Activated CD4-positive, alpha-beta memory T cell treated with anti-CD3 and anti-CD28 coated beads for 36 hours (primary cell): ENCODE results near the gene CORO1C. TPM values are rescaled to one million over a fixed set of nuclear protein-coding genes. Genes with fewer than 3 reads are reported as not detected.
"Not testable (repeated sequence)": the region's sequence is repeated elsewhere in the genome, so short reads cannot be mapped to it uniquely, and the experiment has no call there.

ENCODE experiments used
- CTCF ChIA-PET: fragments of 350-600 bp; sonication (Branson Sonifier 250); formaldehyde crosslinking; loops from one replicate; lab custom pipeline; 2021; ENCODE audit warnings: antibody characterized with exemption, inconsistent platforms; lab: Charles Lee
- POLR2A ChIA-PET: fragments of 350-600 bp; sonication (Branson Sonifier 250); formaldehyde crosslinking; loops from one replicate; lab custom pipeline; 2021; ENCODE audit warnings: antibody characterized with exemption; lab: Charles Lee
- DNase-seq: peaks from one replicate; pipeline ENCODE4 v3.0.0-alpha.2; 2020
- H3K27ac Mint-ChIP-seq: one replicate; pipeline ENCODE4 v1.8.0; 2021; ENCODE audit warnings: mixed read lengths
- H3K27me3 Mint-ChIP-seq: one replicate; pipeline ENCODE4 v1.8.0; 2021; ENCODE audit warnings: mixed read lengths
- H3K36me3 Mint-ChIP-seq: one replicate; pipeline ENCODE4 v1.8.0; 2021; ENCODE audit warnings: mixed read lengths
- H3K4me1 Mint-ChIP-seq: one replicate; pipeline ENCODE4 v1.8.0; 2021; ENCODE audit warnings: low read depth, mixed read lengths
- H3K4me3 Mint-ChIP-seq: one replicate; pipeline ENCODE4 v1.8.0; 2021; ENCODE audit warnings: mild to moderate bottlenecking, mixed read lengths
- H3K9me3 Mint-ChIP-seq: one replicate; pipeline ENCODE4 v1.8.0; 2021; ENCODE audit warnings: mixed read lengths
- intact Hi-C: fragments of 100-400 bp; cut with micrococcal nuclease; formaldehyde crosslinking; loops from one replicate; pipeline ENCODE4 v1.15.1; 2023
- total RNA-seq, 2 experiments: library from RNA; stranded (reverse); gene quantifications; one replicate each; pipeline ENCODE4 v1.2.3, GENCODE V29; 2021

Gene CORO1C
- total RNA-seq, 2 experiments from 2014 or later = 62.1 to 70.9 TPM

DNA sequence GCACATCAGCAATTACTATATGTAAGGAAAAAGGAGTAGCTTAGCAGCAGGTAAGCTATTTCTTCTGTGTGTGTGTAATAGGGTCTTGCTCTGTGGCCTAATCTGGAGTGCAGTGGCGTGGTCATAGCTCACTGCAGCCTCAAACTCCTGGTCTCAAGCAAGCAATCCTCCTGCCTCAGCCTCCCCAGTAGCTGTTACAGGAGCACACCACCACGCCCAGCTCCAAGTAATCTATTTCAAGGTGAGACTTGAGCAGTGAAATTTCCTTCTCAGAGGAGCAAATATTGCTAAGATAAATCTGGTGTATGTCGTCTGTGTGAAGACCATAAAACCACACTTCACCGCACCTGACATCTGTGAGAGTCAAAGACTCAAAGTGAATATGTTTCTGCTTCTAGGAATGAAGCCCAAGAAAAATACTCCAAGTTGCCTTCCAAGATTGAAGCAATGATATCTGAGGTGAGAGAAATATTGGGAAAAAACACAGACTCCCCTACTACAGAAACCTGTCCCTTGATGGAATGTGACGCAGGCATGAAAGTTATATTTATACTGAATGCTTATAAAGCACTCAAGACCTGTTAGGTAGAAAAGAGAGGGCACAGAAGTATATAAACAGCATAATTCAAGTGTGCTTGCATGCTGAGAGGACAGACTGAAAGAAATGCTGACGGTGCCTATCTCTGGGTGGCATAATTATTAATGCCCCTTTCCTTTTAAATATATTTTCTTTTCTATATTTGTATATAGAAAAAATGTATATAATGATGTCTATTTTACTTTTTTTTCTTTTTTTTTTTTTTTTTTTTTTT, 95.1 kb downstream of the CORO1C start:
- Mint-ChIP-seq H3K36me3 (peaks cover 13% of the 10 kb centered on the region), H3K9me3 (no peaks in the 10 kb centered on the region), H3K4me1 (peaks cover 46% of the 10 kb centered on the region), H3K4me3 (peak overlapping the region; percentile 39), H3K27ac (peak overlapping the region; percentile 97), H3K27me3 (no peaks in the 10 kb centered on the region)
- intact Hi-C loops = loop anchor here (1.0 to 10.0 kb wide), 4 partner anchors 53 to 1311 kb away; partner anchors contain the start of genes ALKBH2, UNG and USP30
- ChIA-PET POLR2A (interaction anchor here (0.9 to 4.9 kb wide), 11 partner anchors 9 to 221 kb away, joined by 3 to 66 read pairs (median 5); partner anchors contain the start of genes ISCU, SART3 and SSH1), CTCF (interaction anchor here (1.1 to 15.0 kb wide), 8 partner anchors 9 to 314 kb away, joined by 3 to 207 read pairs (median 6); no protein-coding TSS in a partner anchor)
- DNase-seq = no peak

DNA sequence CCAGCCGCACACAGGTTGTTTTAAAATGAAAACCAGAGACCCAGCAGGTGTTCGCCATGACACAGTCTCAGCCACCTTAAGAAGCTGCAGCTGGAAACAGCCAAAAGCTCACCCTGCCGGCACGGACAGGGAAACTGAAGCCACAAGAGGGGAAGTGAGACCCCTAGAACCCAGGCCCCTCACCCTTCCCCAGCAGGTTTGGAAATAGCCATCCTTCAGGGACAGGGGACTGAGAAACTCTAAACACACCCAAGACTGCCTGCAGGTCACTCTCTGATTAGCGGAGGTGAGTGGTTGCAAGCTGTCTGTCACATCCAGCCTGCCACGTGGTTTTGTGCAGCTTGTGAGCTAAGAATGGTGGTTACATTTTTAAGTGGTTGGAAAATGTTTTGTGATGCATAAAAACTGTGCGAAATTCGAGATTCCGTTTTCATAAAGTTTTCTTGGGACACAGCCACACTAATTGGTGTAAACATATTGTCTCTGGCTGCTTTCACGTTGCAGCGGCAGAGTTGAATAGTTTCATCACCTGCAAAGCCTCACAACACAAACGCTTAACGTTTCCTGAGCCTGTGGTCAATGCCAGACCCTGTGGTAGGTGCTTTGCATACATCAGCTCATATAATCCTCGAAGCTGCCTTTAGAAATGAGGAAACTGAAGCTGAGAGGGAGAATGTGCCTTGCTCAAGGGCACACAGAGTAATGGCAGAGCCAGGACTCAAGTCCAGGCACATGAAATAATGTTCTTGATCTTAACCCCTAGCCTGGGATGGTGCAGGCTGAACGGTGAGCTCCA, 95.9 kb downstream of the CORO1C start:
- ChIA-PET POLR2A (interaction anchor here (0.8 to 4.9 kb wide), 12 partner anchors 8 to 222 kb away, joined by 3 to 66 read pairs (median 6); partner anchors contain the start of genes ISCU, SART3 and SSH1), CTCF (interaction anchor here (1.0 to 15.0 kb wide), 11 partner anchors 9 to 315 kb away, joined by 3 to 207 read pairs (median 6); no protein-coding TSS in a partner anchor)
- DNase-seq = peak; percentile 73
- Mint-ChIP-seq H3K27ac (peak overlapping the region; percentile 97), H3K9me3 (no peaks in the 10 kb centered on the region), H3K4me3 (peak overlapping the region; percentile 97), H3K4me1 (peaks cover 51% of the 10 kb centered on the region), H3K27me3 (no peaks in the 10 kb centered on the region), H3K36me3 (peaks cover 18% of the 10 kb centered on the region)
- intact Hi-C loops = loop anchor here (1.0 to 10.0 kb wide), 4 partner anchors 54 to 1311 kb away; partner anchors contain the start of genes ALKBH2, UNG and USP30

DNA sequence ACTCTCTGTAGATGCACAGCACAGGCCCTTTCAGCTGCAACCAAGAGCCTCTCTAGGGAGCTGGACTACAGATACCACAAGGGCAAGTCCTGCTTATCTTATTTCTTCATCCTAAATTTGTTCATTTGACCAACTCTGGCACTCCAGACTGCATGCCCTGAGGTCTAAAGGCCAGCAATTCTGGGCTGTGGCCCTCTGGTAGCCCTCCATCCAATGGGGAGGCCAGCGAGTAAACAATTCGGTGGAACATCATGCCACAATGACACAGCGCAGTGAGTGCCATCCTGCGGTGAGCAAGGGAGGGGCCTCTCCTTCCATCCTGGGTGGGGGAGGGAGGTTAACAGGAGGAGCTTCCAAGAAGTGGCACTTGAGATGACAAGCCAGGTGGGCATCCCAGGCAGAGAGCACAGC, 97.0 kb downstream of the CORO1C start:
- intact Hi-C loops = loop anchor here (1.0 to 10.0 kb wide), 5 partner anchors 30 to 1310 kb away; partner anchors contain the start of genes ALKBH2, PRDM4, UNG and USP30
- POLR2A ChIA-PET = interaction anchor here (1.4 to 4.9 kb wide), 9 partner anchors 12 to 73 kb away, joined by 7 to 66 read pairs (median 11); partner anchors contain the start of genes ISCU and SART3
- Mint-ChIP-seq H3K9me3 (no peaks in the 10 kb centered on the region), H3K4me1 (peaks cover 52% of the 10 kb centered on the region), H3K4me3 (peak overlapping the region; percentile 97), H3K27ac (peak overlapping the region; percentile 97), H3K36me3 (peaks cover 18% of the 10 kb centered on the region), H3K27me3 (no peaks in the 10 kb centered on the region)
- peak; percentile 85 for DNase-seq
- CTCF ChIA-PET = interaction anchor here (0.9 to 15.0 kb wide), 12 partner anchors 13 to 478 kb away, joined by 3 to 207 read pairs (median 5); partner anchors contain the start of genes ALKBH2, ISCU and SART3

DNA sequence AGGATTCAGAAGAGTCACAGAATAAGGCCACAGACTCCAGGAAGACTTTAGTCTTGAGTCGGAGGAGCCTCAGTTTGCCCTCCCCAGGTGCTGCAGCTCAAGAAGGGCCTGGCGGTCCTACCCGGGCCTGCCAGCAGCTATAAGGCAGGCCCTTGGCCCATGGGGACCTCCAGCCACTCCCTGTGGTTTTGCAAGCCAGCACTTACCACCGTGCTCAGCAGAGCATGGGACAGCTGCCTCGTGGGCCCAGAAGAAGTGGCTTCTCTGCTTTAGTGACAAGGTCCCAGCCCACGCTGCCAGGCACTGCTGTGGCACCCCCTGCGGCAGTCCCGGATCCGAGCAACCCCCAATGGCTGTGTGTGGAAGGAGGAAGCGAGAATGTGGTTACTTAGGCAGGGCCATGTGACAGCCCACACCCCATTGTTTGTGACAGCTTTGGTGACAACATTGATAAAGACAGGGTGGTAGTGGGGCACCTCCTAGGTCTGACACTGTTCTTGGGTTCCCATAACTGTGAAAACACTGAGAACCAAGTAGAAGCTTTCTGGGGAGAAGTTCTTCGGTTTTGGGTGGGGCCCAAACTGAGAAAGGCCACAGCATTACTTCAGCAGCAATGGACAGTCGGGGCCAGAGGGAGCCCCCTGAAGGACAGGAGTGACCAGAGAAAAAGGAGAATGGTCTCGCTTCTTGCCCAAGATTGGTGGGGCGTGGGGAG, 97.6 kb downstream of the CORO1C start, which contains the start of gene SELPLG:
Gene SELPLG (minus strand): TSS at position 361 of the 715 bp plus-strand sequence. CDS start 9,587 bp downstream, outside the sequence.
- Mint-ChIP-seq H3K4me1 (peaks cover 51% of the 10 kb centered on the region), H3K9me3 (no peaks in the 10 kb centered on the region), H3K36me3 (peaks cover 23% of the 10 kb centered on the region), H3K4me3 (peak within 1 kb of the TSS; percentile 97), H3K27me3 (no peaks in the 10 kb centered on the region), H3K27ac (peak within 1 kb of the TSS; percentile 97)
- ChIA-PET CTCF (interaction anchor here (0.9 to 15.0 kb wide), 11 partner anchors 15 to 478 kb away, joined by 3 to 207 read pairs (median 7); partner anchors contain the start of genes ALKBH2, ISCU and SART3), POLR2A (interaction anchor here (0.7 to 4.9 kb wide), 10 partner anchors 13 to 170 kb away, joined by 3 to 66 read pairs (median 10); partner anchors contain the start of genes ISCU and SART3)
- peak; percentile 93 for DNase-seq
- intact Hi-C loops = loop anchor here (1.0 to 10.0 kb wide), 8 partner anchors 17 to 1309 kb away; partner anchors contain the start of genes ALKBH2, ISCU, PRDM4 and UNG

DNA sequence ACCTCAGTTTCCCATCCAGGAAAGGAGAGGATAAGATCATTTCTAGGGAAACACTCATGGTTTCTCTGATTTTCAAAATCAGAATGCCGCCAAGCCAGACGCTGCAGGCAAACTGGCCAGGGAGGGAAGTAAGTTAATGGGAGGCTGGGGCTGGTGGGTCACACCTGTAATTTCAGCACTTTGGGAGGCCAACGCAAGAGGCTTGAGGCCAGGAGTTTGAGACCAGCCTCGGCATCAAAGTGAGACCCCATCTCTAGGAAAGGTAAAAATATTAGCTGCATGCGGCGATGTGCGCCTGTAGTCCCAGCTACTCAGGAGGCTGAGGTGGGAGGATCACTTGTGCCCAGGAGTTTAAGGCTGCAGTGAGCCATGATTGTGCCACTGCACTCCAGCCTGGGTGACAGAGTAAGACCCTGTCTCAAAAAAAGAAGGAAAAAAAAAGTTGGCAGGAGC, 98.2 kb downstream of the CORO1C start:
- Mint-ChIP-seq H3K4me1 (peaks cover 54% of the 10 kb centered on the region), H3K27me3 (no peaks in the 10 kb centered on the region), H3K4me3 (peak overlapping the region; percentile 97), H3K9me3 (no peaks in the 10 kb centered on the region), H3K27ac (peak overlapping the region; percentile 97), H3K36me3 (peaks cover 26% of the 10 kb centered on the region)
- no peak for DNase-seq
- CTCF ChIA-PET = interaction anchor here (1.1 to 15.0 kb wide), 8 partner anchors 15 to 170 kb away, joined by 3 to 207 read pairs (median 12); partner anchors contain the start of genes ISCU and SART3
- intact Hi-C loops = loop anchor here (1.0 to 10.0 kb wide), 6 partner anchors 16 to 1308 kb away; partner anchors contain the start of genes ALKBH2, ISCU, PRDM4 and UNG
- POLR2A ChIA-PET = interaction anchor here (0.7 to 4.9 kb wide), 10 partner anchors 13 to 170 kb away, joined by 3 to 66 read pairs (median 10); partner anchors contain the start of genes ISCU and SART3

DNA sequence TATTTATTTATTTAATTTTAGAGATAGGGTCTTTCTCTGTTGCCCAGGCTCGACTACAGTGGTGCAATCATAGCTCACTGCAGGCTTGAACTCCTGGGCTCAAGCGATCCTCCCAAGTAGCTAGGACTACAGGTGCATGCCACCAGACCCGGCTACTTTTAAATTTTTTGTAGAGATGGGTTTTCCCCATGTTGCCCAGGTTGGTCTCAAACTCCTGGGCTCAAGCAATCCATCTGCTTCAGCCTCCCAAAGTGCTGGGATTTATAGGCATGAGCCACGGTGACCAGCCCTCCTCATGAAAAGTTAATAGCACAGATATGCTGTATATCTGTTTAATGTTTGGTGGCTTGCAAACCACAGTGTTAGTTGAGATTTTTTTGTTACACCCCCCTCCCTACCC, 100.1 kb downstream of the CORO1C start:
- Mint-ChIP-seq H3K4me1 (peaks cover 62% of the 10 kb centered on the region), H3K4me3 (peak overlapping the region; percentile 97), H3K36me3 (peaks cover 30% of the 10 kb centered on the region), H3K27ac (peak overlapping the region; percentile 98)
- H3K9me3 Mint-ChIP-seq, H3K27me3 Mint-ChIP-seq, DNase-seq: not testable (repeated sequence)
- CTCF ChIA-PET = interaction anchor here (1.4 to 15.0 kb wide), 4 partner anchors 13 to 69 kb away, joined by 6 to 207 read pairs (median 9); partner anchors contain the start of gene ISCU
- POLR2A ChIA-PET = interaction anchor here (0.7 to 4.9 kb wide), 8 partner anchors 9 to 173 kb away, joined by 3 to 66 read pairs (median 3); partner anchors contain the start of genes FICD, ISCU and SART3
- intact Hi-C loops = loop anchor here (1.0 to 10.0 kb wide), 4 partner anchors 226 to 1306 kb away; partner anchors contain the start of genes ALKBH2, PRDM4, SSH1 and UNG

DNA sequence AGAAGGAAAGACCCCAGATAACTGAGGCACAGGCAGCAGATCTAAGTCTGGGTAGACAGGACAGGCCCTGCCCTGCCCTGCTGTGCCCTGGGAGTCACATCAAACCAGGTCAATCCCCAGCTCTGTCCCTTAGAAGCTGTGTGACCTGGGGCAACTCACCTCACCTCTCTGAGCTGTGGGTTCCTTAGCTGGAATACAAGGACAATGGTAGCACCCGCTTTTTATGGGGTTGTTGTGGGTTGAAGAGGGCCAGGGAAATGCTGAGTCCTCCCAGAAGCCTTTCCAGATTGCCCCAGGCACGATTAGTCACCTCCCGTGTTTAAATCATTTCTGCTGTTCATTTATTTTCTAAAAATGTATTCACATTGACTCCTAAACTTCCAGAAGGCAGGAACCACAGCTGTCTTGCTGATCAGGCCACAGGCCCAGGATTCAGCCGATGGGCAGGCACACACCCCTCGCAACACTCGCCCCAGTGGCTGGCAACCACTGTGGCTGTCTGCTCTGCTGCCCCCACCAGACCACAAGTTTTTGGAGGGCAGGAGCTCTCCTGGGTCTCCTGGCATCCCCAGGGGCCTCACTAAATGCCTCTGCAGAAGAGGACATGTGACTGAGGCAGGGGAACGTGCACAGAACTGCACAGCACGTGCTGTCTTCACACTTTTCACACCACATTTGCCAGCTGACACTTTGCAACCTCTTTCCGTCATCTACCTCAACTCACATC, 100.7 kb downstream of the CORO1C start:
- H3K4me1 Mint-ChIP-seq = peaks cover 59% of the 10 kb centered on the region
- H3K4me3 Mint-ChIP-seq = peak overlapping the region; percentile 97
- peak overlapping the region; percentile 98 for H3K27ac Mint-ChIP-seq
- peaks cover 33% of the 10 kb centered on the region for H3K36me3 Mint-ChIP-seq
- DNase-seq = peak; percentile 62
- ChIA-PET POLR2A (interaction anchor here (0.5 to 2.2 kb wide), 9 partner anchors 8 to 1258 kb away, joined by 3 to 10 read pairs (median 4); partner anchors contain the start of genes FICD and ISCU), CTCF (interaction anchor here (0.7 to 15.0 kb wide), 4 partner anchors 12 to 173 kb away, joined by 3 to 207 read pairs (median 8); partner anchors contain the start of gene ISCU)
- H3K27me3 Mint-ChIP-seq = no peaks in the 10 kb centered on the region
- intact Hi-C loops = loop anchor here (1.0 to 10.0 kb wide), 4 partner anchors 227 to 1306 kb away; partner anchors contain the start of genes ALKBH2, PRDM4, SSH1 and UNG
- H3K9me3 Mint-ChIP-seq = no peaks in the 10 kb centered on the region

DNA sequence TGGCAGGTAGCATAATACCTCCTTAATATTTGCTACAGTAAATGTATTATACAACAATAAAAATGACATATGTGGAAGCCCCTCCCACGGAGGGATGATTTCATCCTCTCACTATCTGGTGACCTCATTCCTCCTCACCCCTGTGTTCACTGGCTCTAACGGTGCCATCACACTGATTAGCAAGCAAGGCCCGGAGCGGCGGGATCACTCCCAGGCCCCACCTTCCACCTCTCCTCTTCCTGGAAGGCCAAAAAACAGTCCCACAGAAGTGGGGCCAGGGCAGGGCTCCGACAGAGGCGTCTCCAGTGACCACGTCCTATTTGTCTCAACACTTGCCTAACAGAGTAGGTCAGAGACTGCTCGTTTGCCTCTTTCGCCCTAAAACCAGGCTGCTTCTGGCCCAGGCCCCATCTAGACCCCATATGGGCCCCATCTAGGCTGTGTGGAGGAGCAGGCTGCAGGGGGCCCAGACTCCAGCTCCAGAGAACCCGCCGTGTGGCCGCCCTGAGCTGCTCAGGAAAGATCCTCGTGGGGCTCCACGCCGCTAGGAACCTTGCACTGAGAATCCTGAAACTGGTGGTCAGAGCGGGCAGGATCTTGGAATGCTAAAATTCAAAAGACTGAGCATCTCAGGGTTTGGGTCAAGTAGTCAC, 101.4 kb downstream of the CORO1C start:
- peak; percentile 84 for DNase-seq
- ChIA-PET CTCF (interaction anchor here (0.7 to 15.0 kb wide), 6 partner anchors 12 to 174 kb away, joined by 3 to 207 read pairs (median 4); partner anchors contain the start of gene ISCU), POLR2A (interaction anchor here (0.5 to 3.5 kb wide), 8 partner anchors 9 to 1259 kb away, joined by 3 to 24 read pairs (median 7); partner anchors contain the start of genes ISCU and SART3)
- Mint-ChIP-seq H3K27me3 (no peaks in the 10 kb centered on the region), H3K36me3 (peaks cover 34% of the 10 kb centered on the region), H3K4me3 (peak overlapping the region; percentile 97), H3K9me3 (no peaks in the 10 kb centered on the region), H3K4me1 (peaks cover 59% of the 10 kb centered on the region), H3K27ac (peak overlapping the region; percentile 98)
- intact Hi-C loops = loop anchor here (1.0 to 10.0 kb wide), 6 partner anchors 61 to 1305 kb away; partner anchors contain the start of genes ALKBH2, CORO1C, PRDM4 and SART3
